Measurements from ENCODE around the gene KCNAB1. TPM values are rescaled to one million over a fixed set of nuclear protein-coding genes. Genes with fewer than 3 reads are reported as not detected.

Gene KCNAB1
- total and polyA plus RNA-seq, 2 of the 8 experiments (the other 6 are each of a cell fraction or from before 2014, with no cell fraction given) = 0.51 to 2.3 TPM

DNA sequence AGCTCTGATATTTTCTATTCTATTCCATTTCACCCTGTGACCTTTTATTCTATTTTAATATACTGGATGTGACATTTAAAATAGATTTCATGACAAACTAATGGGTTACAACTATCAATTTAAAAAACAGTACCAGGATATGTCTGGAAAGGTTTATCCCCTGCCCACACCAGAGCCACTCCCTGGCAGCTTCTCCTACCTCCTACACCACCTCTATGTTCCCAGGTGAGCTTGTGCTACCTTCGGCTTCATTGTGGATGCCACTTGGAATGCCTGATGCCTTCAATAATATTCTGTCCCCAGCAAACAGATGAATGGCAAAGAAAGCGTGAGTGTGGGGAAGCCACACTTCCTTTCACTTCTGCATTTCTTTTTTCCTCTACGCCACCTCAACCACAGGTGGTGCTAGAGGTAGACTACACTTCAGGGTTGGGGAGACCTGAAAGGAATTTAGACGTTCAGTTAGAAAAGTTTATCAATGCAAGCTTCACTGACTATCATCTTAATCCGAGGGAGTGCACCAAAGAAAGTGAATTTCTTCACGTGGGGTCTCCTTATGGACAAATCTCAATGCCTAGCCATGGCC is 221.5 kb downstream of the KCNAB1 start:
- ChIA-PET POLR2A (ENCODE audit: partially characterized antibody) (no interaction called here), CTCF (ENCODE audit: partially characterized antibody) (interaction anchor here (0.8 to 2.5 kb wide), 13 partner anchors 9 to 298 kb away, joined by 3 to 8 read pairs (median 4); no protein-coding TSS in a partner anchor)
- Histone ChIP-seq H3K79me1 (ENCODE audit: low read depth, low read length) (no peaks in the 10 kb centered on the region), H2BK15ac (ENCODE audit: low read length) (no peak overlapping the region), H3K23ac (ENCODE audit: insufficient read length) (no peak overlapping the region), H3K14ac (ENCODE audit: insufficient read length) (no peak overlapping the region), H3K18ac (ENCODE audit: extremely low read depth, low read length) (no peak overlapping the region), H3K4me2 (ENCODE audit: insufficient read depth in 1 of 2, low read depth in 2 of 2, low read length in 2 of 2) (no peak overlapping the region), H4K5ac (ENCODE audit: insufficient read length, low read depth, low read length) (no peak overlapping the region), H3K36me3 (ENCODE audit: control insufficient read depth in 2 of 4, insufficient read depth in 4 of 4, low read length in 3 of 4) (no peaks in the 10 kb centered on the region), H4K8ac (ENCODE audit: extremely low read depth, insufficient read depth, low read length) (no peak overlapping the region), H3K79me2 (ENCODE audit: control insufficient read depth in 1 of 2, insufficient read depth in 2 of 2, low read length in 2 of 2) (no peaks in the 10 kb centered on the region), H3K4ac (replicated peaks; ENCODE audit: insufficient read length, low read depth, low read length) (no peak overlapping the region), H2BK12ac (ENCODE audit: low read depth, low read length) (no peak overlapping the region), H3K27ac (ENCODE audit: low read depth, low read length) (no peak overlapping the region), H4K20me1 (replicated peaks in 1 of 2; ENCODE audit: control insufficient read depth in 1 of 2, insufficient read depth in 2 of 2, low read length in 2 of 2) (no peaks in the 10 kb centered on the region), H3K9me3 (ENCODE audit: insufficient read depth in 2 of 2, low read depth in 1 of 2, low read length in 1 of 2) (no peaks in the 10 kb centered on the region), H3K4me3 (ENCODE audit: extremely low read depth in 1 of 4, insufficient read depth in 2 of 4, low read depth in 3 of 4, low read length in 4 of 4) (no peak overlapping the region), H2BK20ac (ENCODE audit: low read length) (no peak overlapping the region), H2AK5ac (ENCODE audit: low read depth, low read length) (no peak overlapping the region), H2BK120ac (replicated peaks; ENCODE audit: low read depth, low read length) (no peak overlapping the region), H3K56ac (replicated peaks; ENCODE audit: insufficient read length, low read depth, low read length) (no peak overlapping the region), H3K23me2 (ENCODE audit: low read depth, low read length) (no peaks in the 10 kb centered on the region), H3K27me3 (replicated peaks in 1 of 4; ENCODE audit: control insufficient read depth in 3 of 4, extremely low read depth in 1 of 4, insufficient read depth in 3 of 4, low read length in 3 of 4) (no peaks in the 10 kb centered on the region), H3K4me1 (replicated peaks in 1 of 4; ENCODE audit: control insufficient read depth in 3 of 4, insufficient read depth in 4 of 4, low read length in 3 of 4) (no peaks in the 10 kb centered on the region), H4K91ac (replicated peaks; ENCODE audit: insufficient read length, low read length) (no peak overlapping the region), H3K9ac (replicated peaks in 1 of 4; ENCODE audit: extremely low read depth in 1 of 4, low read depth in 3 of 4, low read length in 3 of 4) (no peak overlapping the region), H2BK5ac (ENCODE audit: low read depth, low read length) (no peak overlapping the region), H2AFZ (ENCODE audit: low read length) (peak overlapping the region; percentile 31; the same call in 1 of the 2 replicates)
- peak; percentile 28 for FAIRE-seq
- DNase-seq (ENCODE audit: low read depth in 1 of 2, low spot score in 2 of 2) = no peak
- no peak for TF ChIP-seq SIN3A (conservative IDR thresholded peaks at IDR 0.05 in 1 of 2, IDR thresholded peaks at IDR 0.05 in 1 of 2; ENCODE audit: low read depth in 1 of 2, low read length in 2 of 2)
- no peak for TF ChIP-seq CBX8 (IDR thresholded peaks at IDR 0.05; ENCODE audit: borderline replicate concordance, low read depth, low read length)
- peak; percentile 22 to 38; a peak in 3 of 4 replicates for TF ChIP-seq RAD21 (IDR thresholded peaks at IDR 0.05 in 1 of 2, conservative IDR thresholded peaks at IDR 0.05 in 1 of 2; ENCODE audit: low read depth in 2 of 2, low read length in 2 of 2)
- no peak for TF ChIP-seq TAF1 (IDR thresholded peaks at IDR 0.05; ENCODE audit: low read depth, low read length)
- TF ChIP-seq, protein P1, sequence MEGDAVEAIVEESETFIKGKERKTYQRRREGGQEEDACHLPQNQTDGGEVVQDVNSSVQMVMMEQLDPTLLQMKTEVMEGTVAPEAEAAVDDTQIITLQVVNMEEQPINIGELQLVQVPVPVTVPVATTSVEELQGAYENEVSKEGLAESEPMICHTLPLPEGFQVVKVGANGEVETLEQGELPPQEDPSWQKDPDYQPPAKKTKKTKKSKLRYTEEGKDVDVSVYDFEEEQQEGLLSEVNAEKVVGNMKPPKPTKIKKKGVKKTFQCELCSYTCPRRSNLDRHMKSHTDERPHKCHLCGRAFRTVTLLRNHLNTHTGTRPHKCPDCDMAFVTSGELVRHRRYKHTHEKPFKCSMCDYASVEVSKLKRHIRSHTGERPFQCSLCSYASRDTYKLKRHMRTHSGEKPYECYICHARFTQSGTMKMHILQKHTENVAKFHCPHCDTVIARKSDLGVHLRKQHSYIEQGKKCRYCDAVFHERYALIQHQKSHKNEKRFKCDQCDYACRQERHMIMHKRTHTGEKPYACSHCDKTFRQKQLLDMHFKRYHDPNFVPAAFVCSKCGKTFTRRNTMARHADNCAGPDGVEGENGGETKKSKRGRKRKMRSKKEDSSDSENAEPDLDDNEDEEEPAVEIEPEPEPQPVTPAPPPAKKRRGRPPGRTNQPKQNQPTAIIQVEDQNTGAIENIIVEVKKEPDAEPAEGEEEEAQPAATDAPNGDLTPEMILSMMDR (IDR thresholded peaks at IDR 0.05; ENCODE audit: control extremely low read depth in 1 of 3, insufficient read depth in 1 of 3, low read depth in 1 of 3, low read length in 3 of 3) = peak in 2 of 3 experiments; percentile 25 to 26; a peak in 3 of 4 replicates
- no peak for TF ChIP-seq RBBP5 (IDR thresholded peaks at IDR 0.05; ENCODE audit: borderline replicate concordance, low read depth, low read length)
- 77% methylated on average over 6 of the region's 6 CpGs; no CpG with 5 or more reads in 1 of the 2 experiments for WGBS, 2 experiments (ENCODE audit: extremely low coverage in 1 of 2, insufficient coverage in 1 of 2, insufficient read length in 1 of 2, insufficient replicate concordance in 2 of 2, low coverage in 1 of 2, low lambda C conversion rate in 2 of 2, missing lambda C conversion rate in 1 of 2)

Data from H1 (cell line).